Left lung (tissue), 10 donors: ENCODE measurements around the gene ADGRB3. TPM values are rescaled to one million over a fixed set of nuclear protein-coding genes. Genes with fewer than 3 reads are reported as not detected.

Source experiments
- ATAC-seq: fragments of 200-7000 bp; cut with Tn5 transposase; one replicate; pipeline ENCODE4 v1.9.1; 2020; ENCODE audit warnings: moderate library complexity
- DNase-seq, 4 donors: peaks; one replicate each; pipeline ENCODE4 v3.0.0-alpha.2; 2013 to 2020
- H3K27ac ChIP-seq, 2 donors: fragments of 200-600 bp; sonication (generic) in 1 of 2; one replicate each; pipeline versions ENCODE4 v1.5.0 to v1.8.0; 2020 to 2021
- H3K27me3 ChIP-seq, 2 donors: fragments of 200-600 bp; sonication (generic) in 1 of 2; one replicate each; pipeline versions ENCODE4 v1.5.0 to v1.8.0; 2020 to 2021
- H3K36me3 ChIP-seq, 2 donors: fragments of 200-600 bp; sonication (generic) in 1 of 2; one replicate each; pipeline versions ENCODE4 v1.5.0 to v1.8.0; 2020 to 2021
- H3K4me1 ChIP-seq, 2 donors: fragments of 200-600 bp; one replicate each; pipeline ENCODE4 v1.8.0; 2021
- H3K4me3 ChIP-seq, 2 donors: fragments of 200-600 bp; sonication (generic) in 1 of 2; one replicate each; pipeline versions ENCODE4 v1.5.0 to v1.8.0; 2020 to 2021; ENCODE audit warnings: mild to moderate bottlenecking in 1 of 2
- H3K9me3 ChIP-seq, 2 donors: fragments of 200-600 bp; sonication (generic) in 1 of 2; one replicate each; pipeline versions ENCODE4 v1.5.0 to v1.8.0; 2020 to 2021
- intact Hi-C, 2 donors: fragments of 100-400 bp; cut with DNase I; formaldehyde crosslinking; loops; one replicate each; pipeline versions ENCODE4 v1.11.2 to v1.14.2; 2022
- polyA plus RNA-seq, 6 donors: library from polyadenylated mRNA; unstranded; fragments of 120-200 nt; gene quantifications; one replicate each; pipeline ENCODE4 v1.2.1, GENCODE V29; 2013; ENCODE audit not compliant: insufficient read length in 6 of 6
- total RNA-seq, 2 donors: library from RNA; stranded (reverse); fragmentation: NEBNext Ultra II Directional; extraction: Animal tissue kit (Norgen Biotek cat#: 25700); gene quantifications; one replicate each; pipeline ENCODE4 v1.2.1, GENCODE V29; 2021
- TF ChIP-seq, protein P1 (sequence below), 2 donors: fragments of 200-600 bp; sonication (generic) in 1 of 2; IDR thresholded peaks; one replicate each; pipeline versions ENCODE4 v1.5.0 to v1.8.0; 2021; ENCODE audit warnings: antibody characterized with exemption in 2 of 2
- donor health status: DM: no; HTN: yes; CAD: no.
- donor health status: DM: no; HTN: no; CAD: no.

ADGRB3 gene
- total and polyA plus RNA-seq, 8 donors: 2.0 to 22.4 (median 13.7) TPM

DNA sequence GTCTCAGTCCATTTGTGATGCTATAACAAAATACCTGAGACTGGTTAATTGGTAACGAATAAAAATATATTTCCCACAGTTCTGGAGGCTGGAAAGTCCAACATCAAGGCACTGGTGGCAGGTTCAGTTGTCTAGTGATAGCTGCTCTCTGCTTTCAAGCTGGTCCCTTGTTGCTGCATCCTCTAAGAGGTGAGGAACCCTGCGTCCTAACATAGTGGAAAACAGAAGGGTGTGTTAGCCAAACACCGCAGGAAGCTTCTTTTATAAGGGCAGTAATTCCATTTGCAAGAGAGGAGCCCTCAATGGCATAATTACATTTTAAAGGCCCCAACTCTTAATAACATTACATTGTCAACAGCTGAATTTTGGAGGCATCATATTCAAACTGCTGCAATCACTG, 372.7 kb downstream of the ADGRB3 start:
- H3K27ac ChIP-seq: no peak overlapping the region
- no peak overlapping the region for H3K4me3 ChIP-seq
- no peaks in the 10 kb centered on the region for H3K4me1 ChIP-seq
- no peaks in the 10 kb centered on the region for H3K36me3 ChIP-seq
- H3K27me3 ChIP-seq: no peaks in the 10 kb centered on the region
- intact Hi-C loops: no loop called here
- ATAC-seq (no peak), DNase-seq (no peak)
- H3K9me3 ChIP-seq: no peaks in the 10 kb centered on the region
- TF ChIP-seq, protein P1, sequence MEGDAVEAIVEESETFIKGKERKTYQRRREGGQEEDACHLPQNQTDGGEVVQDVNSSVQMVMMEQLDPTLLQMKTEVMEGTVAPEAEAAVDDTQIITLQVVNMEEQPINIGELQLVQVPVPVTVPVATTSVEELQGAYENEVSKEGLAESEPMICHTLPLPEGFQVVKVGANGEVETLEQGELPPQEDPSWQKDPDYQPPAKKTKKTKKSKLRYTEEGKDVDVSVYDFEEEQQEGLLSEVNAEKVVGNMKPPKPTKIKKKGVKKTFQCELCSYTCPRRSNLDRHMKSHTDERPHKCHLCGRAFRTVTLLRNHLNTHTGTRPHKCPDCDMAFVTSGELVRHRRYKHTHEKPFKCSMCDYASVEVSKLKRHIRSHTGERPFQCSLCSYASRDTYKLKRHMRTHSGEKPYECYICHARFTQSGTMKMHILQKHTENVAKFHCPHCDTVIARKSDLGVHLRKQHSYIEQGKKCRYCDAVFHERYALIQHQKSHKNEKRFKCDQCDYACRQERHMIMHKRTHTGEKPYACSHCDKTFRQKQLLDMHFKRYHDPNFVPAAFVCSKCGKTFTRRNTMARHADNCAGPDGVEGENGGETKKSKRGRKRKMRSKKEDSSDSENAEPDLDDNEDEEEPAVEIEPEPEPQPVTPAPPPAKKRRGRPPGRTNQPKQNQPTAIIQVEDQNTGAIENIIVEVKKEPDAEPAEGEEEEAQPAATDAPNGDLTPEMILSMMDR (IDR thresholded peaks at IDR 0.05): no peak

GRCh38 chr6:69012211-69012610, 377.1 kb downstream of the ADGRB3 start:
- Histone ChIP-seq H3K4me1 (no peaks in the 10 kb centered on the region), H3K27me3 (no peaks in the 10 kb centered on the region), H3K27ac (no peak overlapping the region), H3K36me3 (no peaks in the 10 kb centered on the region), H3K4me3 (no peak overlapping the region), H3K9me3 (no peaks in the 10 kb centered on the region)
- intact Hi-C loops: no loop called here
- DNase-seq: no peak
- TF ChIP-seq, protein P1 (IDR thresholded peaks at IDR 0.05): no peak
- no peak for ATAC-seq

DNA sequence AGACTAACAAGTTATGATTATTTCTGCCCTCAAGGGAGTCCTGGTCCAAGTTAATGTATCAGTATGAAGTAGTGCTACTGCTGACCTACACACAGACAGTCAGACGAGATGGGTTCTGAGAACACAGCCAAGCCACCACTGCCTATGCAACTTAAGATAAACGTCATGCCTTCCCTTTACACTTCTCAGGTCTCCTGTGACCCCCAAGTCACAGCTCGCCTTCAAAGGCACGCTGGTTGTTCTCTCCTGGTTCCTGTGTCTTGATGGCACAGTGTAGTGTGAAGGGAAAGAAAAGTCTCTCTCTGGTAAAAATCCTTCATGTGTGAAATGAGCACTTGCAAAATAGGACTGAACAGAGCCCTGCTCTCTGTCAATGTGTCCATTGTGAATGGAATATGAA, 377.8 kb downstream of the ADGRB3 start:
- no peak overlapping the region for H3K4me3 ChIP-seq
- H3K27me3 ChIP-seq: no peaks in the 10 kb centered on the region
- H3K36me3 ChIP-seq: no peaks in the 10 kb centered on the region
- no peaks in the 10 kb centered on the region for H3K4me1 ChIP-seq
- no peaks in the 10 kb centered on the region for H3K9me3 ChIP-seq
- TF ChIP-seq, protein P1 (IDR thresholded peaks at IDR 0.05): no peak
- DNase-seq: no peak
- no peak for ATAC-seq
- no peak overlapping the region for H3K27ac ChIP-seq
- intact Hi-C loops: no loop called here

GRCh38 chr6:69018906-69019305, 383.8 kb downstream of the ADGRB3 start:
- intact Hi-C loops: no loop called here
- DNase-seq (no peak), ATAC-seq (no peak)
- Histone ChIP-seq H3K9me3 (no peaks in the 10 kb centered on the region), H3K27me3 (no peaks in the 10 kb centered on the region), H3K4me1 (no peaks in the 10 kb centered on the region), H3K36me3 (no peaks in the 10 kb centered on the region), H3K27ac (no peak overlapping the region), H3K4me3 (no peak overlapping the region)
- TF ChIP-seq, protein P1 (IDR thresholded peaks at IDR 0.05): no peak

DNA sequence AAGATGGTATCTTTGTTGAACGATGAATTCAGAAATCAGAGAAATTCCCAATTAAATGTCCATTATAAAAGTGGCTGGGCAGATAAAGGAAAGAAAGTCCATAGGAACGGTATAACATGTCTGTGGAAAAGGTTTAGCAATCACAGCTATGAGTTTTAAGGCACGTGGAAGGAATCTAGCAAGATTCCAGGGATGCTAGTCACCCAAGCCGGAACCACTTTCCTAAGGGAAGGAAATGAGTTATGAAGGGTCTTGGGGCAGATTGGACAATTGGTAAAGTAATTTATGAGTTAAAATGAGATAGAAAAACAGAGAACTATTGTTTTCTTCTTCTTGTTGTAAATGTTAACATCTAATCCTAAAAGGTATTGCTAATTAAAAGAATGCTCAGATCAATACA, 384.8 kb downstream of the ADGRB3 start:
- Histone ChIP-seq H3K27ac (no peak overlapping the region), H3K9me3 (no peaks in the 10 kb centered on the region), H3K36me3 (no peaks in the 10 kb centered on the region), H3K27me3 (no peaks in the 10 kb centered on the region), H3K4me1 (no peaks in the 10 kb centered on the region), H3K4me3 (no peak overlapping the region)
- ATAC-seq (no peak), DNase-seq (no peak)
- TF ChIP-seq, protein P1 (IDR thresholded peaks at IDR 0.05): no peak
- intact Hi-C loops: no loop called here
